Lower leg skin (tissue), 4 donors: Measurements from ENCODE around the gene WNT7B. TPM values are rescaled to one million over a fixed set of nuclear protein-coding genes. Genes with fewer than 3 reads are reported as not detected.

Source experiments
- DNase-seq, 2 donors: peaks; one replicate each; pipeline ENCODE4 v3.0.0-alpha.2; 2019; ENCODE audit warnings: low spot score in 2 of 2
- H3K4me3 ChIP-seq: fragments of 200-600 bp; sonication (generic); 2 replicates; pipeline ENCODE4 v1.5.1; 2017; ENCODE audit warnings: mild to moderate bottlenecking, low read depth; ENCODE audit not compliant: poor library complexity, severe bottlenecking
- CTCF ChIP-seq, 3 donors: fragments of 450-650 bp; IDR thresholded peaks; one replicate each; pipeline ENCODE4 v1.5.1; 2016; ENCODE audit warnings: antibody characterized with exemption in 3 of 3, mild to moderate bottlenecking in 3 of 3, moderate library complexity in 2 of 3
- POLR2A ChIP-seq, 2 donors: fragments of 450-650 bp; IDR thresholded peaks; one replicate each; pipeline ENCODE4 v1.6.1; 2016 to 2017; ENCODE audit warnings: antibody characterized with exemption in 2 of 2, mild to moderate bottlenecking in 1 of 2, moderate library complexity in 1 of 2
- WGBS, 2 donors: methylation state at CpG; one replicate each; pipeline ENCODE4 v1.1.5; 2018; 5-methylcytosine and 5-hydroxymethylcytosine counted together
- intact Hi-C: fragments of 100-400 bp; cut with DNase I; formaldehyde crosslinking; loops from one replicate; pipeline ENCODE4 v1.15.0; 2023; ENCODE audit warnings: low total_unique reads
- total RNA-seq, 4 donors: library from RNA; depleted of rRNA; stranded (reverse); fragments of >200 nt; gene quantifications; one replicate each; pipeline ENCODE4 v1.1.0, GENCODE V29; 2016

WNT7B gene
- total RNA-seq, 4 donors from 2014 or later, result 26.4 to 39.9 (median 33.9) TPM

- no peak for DNase-seq
- no peak for TF ChIP-seq CTCF (IDR thresholded peaks at IDR 0.05)
- TF ChIP-seq POLR2A (IDR thresholded peaks at IDR 0.05), result no peak
- H3K4me3 ChIP-seq, result no peak overlapping the region
- 70 to 85% methylated on average over 4 to 5 of the region's 5 CpGs for WGBS, 2 donors
- intact Hi-C loops, result no loop called here
Measured at GRCh38 chr22:45896964-45897538, 79.9 kb downstream of the WNT7B start.

GRCh38 chr22:45896153-45896951 is 80.6 kb downstream of the WNT7B start:
- no peak overlapping the region for H3K4me3 ChIP-seq
- TF ChIP-seq POLR2A (IDR thresholded peaks at IDR 0.05) (no peak), CTCF (IDR thresholded peaks at IDR 0.05) (no peak)
- no peak for DNase-seq
- intact Hi-C loops, result no loop called here
- WGBS, 2 donors, result 46 to 62% methylated on average over 16 to 20 of the region's 20 CpGs

GRCh38 chr22:45895436-45896152 is 81.4 kb downstream of the WNT7B start:
- TF ChIP-seq POLR2A (IDR thresholded peaks at IDR 0.05) (no peak), CTCF (IDR thresholded peaks at IDR 0.05) (no peak)
- intact Hi-C loops, result no loop called here
- no peak for DNase-seq
- 89 to 95% methylated on average over 17 of the region's 17 CpGs for WGBS, 2 donors
- no peak overlapping the region for H3K4me3 ChIP-seq

GRCh38 chr22:45893516-45893915 is 83.4 kb downstream of the WNT7B start:
- 76 to 86% methylated on average over 9 of the region's 9 CpGs for WGBS, 2 donors
- TF ChIP-seq POLR2A (IDR thresholded peaks at IDR 0.05) (no peak), CTCF (IDR thresholded peaks at IDR 0.05) (no peak)
- H3K4me3 ChIP-seq, result no peak overlapping the region
- intact Hi-C loops, result no loop called here
- no peak for DNase-seq

GRCh38 chr22:45892681-45893461 is 84.1 kb downstream of the WNT7B start:
- DNase-seq, result no peak
- no peak overlapping the region for H3K4me3 ChIP-seq
- intact Hi-C loops, result no loop called here
- no peak for TF ChIP-seq POLR2A (IDR thresholded peaks at IDR 0.05)
- TF ChIP-seq CTCF (IDR thresholded peaks at IDR 0.05), result no peak
- 79 to 82% methylated on average over 11 to 14 of the region's 16 CpGs for WGBS, 2 donors
